ENCODE measurements around the gene MST1R.

MST1R gene

GRCh38 chr3:49856181-49857005 lies 47.3 kb downstream of the MST1R start, which contains the start of gene TRAIP:
TSS of gene TRAIP (minus strand) at chr3:49856564. CDS start at chr3:49856453, 111 bp downstream.
- TF ChIP-seq CTCF (IDR thresholded peaks at IDR 0.05; ENCODE audit: insufficient read depth, low read depth, low read length, missing control alignments), result no peak
- H3K4me3 ChIP-seq (ENCODE audit: low read length), result peak within 1 kb of the TSS; percentile 82
- DNase-seq (ENCODE audit: low read depth), result peak; percentile 95

GRCh38 chr3:49855662-49856061 lies 48.0 kb downstream of the MST1R start:
- H3K4me3 ChIP-seq (ENCODE audit: low read length), result peak overlapping the region; percentile 82
- TF ChIP-seq CTCF (IDR thresholded peaks at IDR 0.05; ENCODE audit: insufficient read depth, low read depth, low read length, missing control alignments), result no peak
- DNase-seq (ENCODE audit: low read depth), result no peak

GRCh38 chr3:49845694-49846093 lies 58.0 kb downstream of the MST1R start:
- DNase-seq (ENCODE audit: low read depth), result no peak
- H3K4me3 ChIP-seq (ENCODE audit: low read length), result no peak overlapping the region
- no peak for TF ChIP-seq CTCF (IDR thresholded peaks at IDR 0.05; ENCODE audit: insufficient read depth, low read depth, low read length, missing control alignments)

DNA sequence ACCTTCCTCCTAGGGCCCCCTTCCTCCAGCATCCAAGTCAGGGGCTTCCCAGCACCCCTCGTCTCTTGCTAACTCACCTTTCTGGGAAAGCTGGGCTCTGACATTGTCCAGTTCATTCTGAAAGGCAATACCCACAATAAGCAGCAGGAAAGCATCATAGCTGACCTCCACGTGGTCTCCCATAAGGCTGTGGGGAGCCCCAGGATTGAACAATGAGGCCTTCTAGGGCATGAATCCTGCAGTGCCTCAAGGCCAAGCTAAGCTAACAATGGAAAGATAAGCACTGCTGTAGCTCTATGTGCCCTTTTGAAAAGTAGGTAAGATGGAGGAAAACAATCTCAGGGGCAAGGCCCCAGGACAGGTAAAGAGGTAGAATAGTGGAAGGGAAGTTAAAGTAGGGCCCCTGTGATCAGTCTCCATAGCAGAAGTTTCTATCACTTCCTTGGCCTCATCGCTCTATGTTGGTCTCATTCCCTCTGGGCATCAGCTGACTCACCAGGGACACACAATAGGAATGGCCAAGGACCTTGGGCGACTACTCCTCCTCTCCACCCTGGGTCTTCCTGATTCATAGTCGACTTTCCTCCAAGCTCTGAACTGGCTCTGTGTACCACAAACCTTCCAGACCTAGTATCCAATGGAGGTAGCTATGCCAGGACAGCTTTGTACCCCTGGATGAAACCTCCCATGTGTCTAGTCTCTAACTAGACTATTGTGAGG lies 59.0 kb downstream of the MST1R start:
- no peak for DNase-seq (ENCODE audit: low read depth)

DNA sequence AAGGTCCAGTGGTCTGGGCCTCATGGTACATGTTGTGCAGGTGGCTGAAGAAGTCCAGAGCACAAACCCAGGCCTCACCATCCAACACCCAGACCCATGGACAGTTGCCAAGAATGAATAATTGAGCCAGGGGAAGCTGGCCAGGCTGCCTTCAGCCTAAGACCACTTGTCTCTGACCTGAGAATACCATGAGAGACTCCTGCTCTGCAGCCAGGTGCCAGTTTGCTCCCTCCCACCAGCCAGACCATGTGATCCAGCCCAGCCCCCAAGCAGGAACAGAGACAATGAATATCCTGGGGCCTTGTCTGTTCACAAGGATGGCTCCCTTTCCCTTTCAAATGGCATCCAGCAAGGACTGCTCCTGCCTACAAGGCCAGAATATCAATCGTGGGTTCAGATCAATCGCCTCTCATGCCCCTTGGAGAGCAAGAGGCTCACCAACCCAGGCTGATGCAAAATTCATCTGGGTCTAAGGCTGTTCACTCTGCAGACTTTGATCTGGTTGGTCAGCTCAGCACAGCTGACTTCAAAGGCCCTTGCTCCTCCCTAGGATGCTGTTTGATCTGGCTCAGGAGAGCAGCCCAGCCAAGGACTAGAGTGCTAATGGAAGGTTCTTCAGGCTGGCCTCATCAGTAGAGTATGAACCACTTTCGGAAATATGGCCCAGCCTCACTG lies 60.7 kb downstream of the MST1R start:
- TF ChIP-seq CTCF (IDR thresholded peaks at IDR 0.05; ENCODE audit: insufficient read depth, low read depth, low read length, missing control alignments), result no peak
- no peak for DNase-seq (ENCODE audit: low read depth)
- no peak overlapping the region for H3K4me3 ChIP-seq (ENCODE audit: low read length)

More for the DNA sequence above, 59.0 kb downstream of the MST1R start:
- no peak overlapping the region for H3K4me3 ChIP-seq (ENCODE audit: low read length)
- TF ChIP-seq CTCF (IDR thresholded peaks at IDR 0.05; ENCODE audit: insufficient read depth, low read depth, low read length, missing control alignments), result no peak

- no peak overlapping the region for H3K4me3 ChIP-seq (ENCODE audit: low read length)
- no peak for DNase-seq (ENCODE audit: low read depth)
- TF ChIP-seq CTCF (IDR thresholded peaks at IDR 0.05; ENCODE audit: insufficient read depth, low read depth, low read length, missing control alignments), result no peak
These were observed 61.9 kb downstream of the MST1R start for GRCh38 chr3:49841806-49842205.

Measured in epithelial cell of esophagus (primary cell).